Fibroblast of lung (primary cell): ENCODE measurements around the gene YBX1. TPM values are rescaled to one million over a fixed set of nuclear protein-coding genes. Genes with fewer than 3 reads are reported as not detected.
A peak's percentile ranks its signal among the peaks of the same experiment; 100 is the strongest.

ENCODE experiments used
- DNase-seq, 2 donors: peaks; one replicate each; pipeline versions ENCODE4 v3.0.0 to v3.0.0-alpha.2; 2010; ENCODE audit warnings: low read depth in 2 of 2
- H2AFZ ChIP-seq: 2 replicates; pipeline ENCODE4 v1.5.1; 2012; ENCODE audit warnings: low read length, control low read depth, inconsistent platforms
- H3K27ac ChIP-seq: 2 replicates; pipeline ENCODE4 v1.5.1; 2011; ENCODE audit warnings: low read length, control low read depth; ENCODE audit not compliant: insufficient read depth
- H3K27me3 ChIP-seq: 2 replicates; pipeline ENCODE4 v1.5.1; 2011; ENCODE audit warnings: mild to moderate bottlenecking, low read length; ENCODE audit not compliant: control insufficient read depth, insufficient read depth
- H3K36me3 ChIP-seq: 2 replicates; pipeline ENCODE4 v1.5.1; 2011; ENCODE audit warnings: low read length; ENCODE audit not compliant: control insufficient read depth, insufficient read depth
- H3K4me1 ChIP-seq: 2 replicates; pipeline ENCODE4 v1.5.1; 2011; ENCODE audit warnings: low read length; ENCODE audit not compliant: control insufficient read depth, insufficient read depth; ENCODE audit errors: extremely low read depth
- H3K4me2 ChIP-seq: 2 replicates; pipeline ENCODE4 v1.5.1; 2011; ENCODE audit warnings: low read length, control low read depth; ENCODE audit not compliant: insufficient read depth; ENCODE audit errors: extremely low read depth
- H3K4me3 ChIP-seq, 4 experiments: fragments of 200-600 bp in 1 of 4; sonication (generic) in 1 of 4; replicated peaks in 1 of 4; 2 replicates each; pipeline ENCODE4 v1.5.1; 2011 to 2016; ENCODE audit warnings: low read length in 4 of 4, low read depth in 3 of 4, mild to moderate bottlenecking in 3 of 4, control low read depth in 2 of 4, inconsistent platforms in 1 of 4, mixed read lengths in 1 of 4; ENCODE audit not compliant: insufficient read depth in 1 of 4; ENCODE audit errors: control extremely low read depth in 1 of 4
- H3K79me2 ChIP-seq: 2 replicates; pipeline ENCODE4 v1.5.1; 2012; ENCODE audit warnings: mild to moderate bottlenecking, low read length, inconsistent platforms; ENCODE audit not compliant: control insufficient read depth, insufficient read depth
- H3K9ac ChIP-seq: 2 replicates; pipeline ENCODE4 v1.5.1; 2011; ENCODE audit warnings: mild to moderate bottlenecking, low read length, control low read depth; ENCODE audit not compliant: insufficient read depth
- H3K9me3 ChIP-seq: 2 replicates; pipeline ENCODE4 v1.5.1; 2012; ENCODE audit warnings: low read depth, low read length; ENCODE audit not compliant: control insufficient read depth, insufficient read depth
- H4K20me1 ChIP-seq: 2 replicates; pipeline ENCODE4 v1.5.1; 2011; ENCODE audit warnings: low read length; ENCODE audit not compliant: control insufficient read depth, insufficient read depth; ENCODE audit errors: extremely low read depth
- EZH2 ChIP-seq: IDR thresholded peaks from 2 replicates; pipeline ENCODE4 v1.5.1; 2012; ENCODE audit warnings: low read length, control low read depth, mild to moderate bottlenecking; ENCODE audit errors: missing control alignments
- polyA plus RNA-seq, 2 donors: library from polyadenylated mRNA; depleted of rRNA in 1 of 2; stranded (reverse) in 1 of 2; unstranded in 1 of 2; fragments of >200 nt; gene quantifications; 2 replicates each; pipeline ENCODE4 v1.2.1, GENCODE V29; 2011 to 2012; ENCODE audit warnings: missing spikeins in 1 of 2
- total RNA-seq: library from RNA; depleted of rRNA; stranded (reverse); fragments of >200 nt; gene quantifications from 2 replicates; pipeline ENCODE4 v1.2.1, GENCODE V29; 2014
- TF ChIP-seq, protein P1 (sequence below), 2 donors: IDR thresholded peaks in 1 of 2; conservative IDR thresholded peaks in 1 of 2; 1 replicate in 1 of 2; 2 replicates in 1 of 2; pipeline ENCODE4 v1.5.1; 2011 to 2012; ENCODE audit warnings: low read length in 2 of 2, control low read depth in 1 of 2, inconsistent platforms in 1 of 2, low read depth in 1 of 2, mild to moderate bottlenecking in 1 of 2

The YBX1 gene
- total and polyA plus RNA-seq, 2 donors (not counting 1 experiment from before 2014, with no cell fraction given): 795 to 799 TPM

DNA sequence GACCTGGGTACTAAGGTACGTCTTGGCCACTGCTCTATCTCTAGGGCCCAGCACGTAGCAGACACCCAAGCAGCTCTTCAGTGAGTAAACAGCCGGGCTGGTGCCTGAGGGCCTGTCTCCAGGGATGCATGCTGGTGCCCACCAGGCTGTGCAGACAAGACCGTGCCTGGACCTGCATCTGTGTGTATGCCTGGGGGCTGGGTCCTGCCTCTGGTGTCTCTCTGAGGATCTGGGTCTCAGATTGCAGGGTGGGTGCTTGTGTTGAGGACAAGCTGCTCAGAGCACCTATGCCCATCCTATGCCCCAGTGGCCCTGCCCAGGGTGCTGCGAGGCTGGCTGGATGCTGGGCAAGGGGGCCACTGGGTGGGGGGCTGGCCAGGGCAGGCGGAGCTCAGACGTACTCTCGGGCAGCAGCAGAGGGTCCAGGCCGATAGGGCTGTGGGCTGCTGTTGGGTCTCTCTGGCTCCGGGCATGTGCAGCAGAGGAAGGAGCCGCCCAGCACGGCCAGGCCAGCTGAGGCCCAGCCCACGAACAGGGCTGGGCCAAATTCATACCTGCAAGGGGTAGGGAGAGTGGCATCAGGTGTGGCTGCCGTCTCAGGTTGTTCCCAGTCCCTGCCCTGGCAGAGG, 53.4 kb downstream of the YBX1 start:
- Histone ChIP-seq H3K9me3 (no peaks in the 10 kb centered on the region), H3K4me1 (no peaks in the 10 kb centered on the region), H3K4me3 (no peak overlapping the region), H3K9ac (no peak overlapping the region), H3K27me3 (no peaks in the 10 kb centered on the region), H3K79me2 (no peaks in the 10 kb centered on the region), H2AFZ (no peak overlapping the region), H3K27ac (no peak overlapping the region), H4K20me1 (no peaks in the 10 kb centered on the region), H3K36me3 (no peaks in the 10 kb centered on the region), H3K4me2 (no peak overlapping the region)
- TF ChIP-seq EZH2: no peak
- TF ChIP-seq, protein P1, sequence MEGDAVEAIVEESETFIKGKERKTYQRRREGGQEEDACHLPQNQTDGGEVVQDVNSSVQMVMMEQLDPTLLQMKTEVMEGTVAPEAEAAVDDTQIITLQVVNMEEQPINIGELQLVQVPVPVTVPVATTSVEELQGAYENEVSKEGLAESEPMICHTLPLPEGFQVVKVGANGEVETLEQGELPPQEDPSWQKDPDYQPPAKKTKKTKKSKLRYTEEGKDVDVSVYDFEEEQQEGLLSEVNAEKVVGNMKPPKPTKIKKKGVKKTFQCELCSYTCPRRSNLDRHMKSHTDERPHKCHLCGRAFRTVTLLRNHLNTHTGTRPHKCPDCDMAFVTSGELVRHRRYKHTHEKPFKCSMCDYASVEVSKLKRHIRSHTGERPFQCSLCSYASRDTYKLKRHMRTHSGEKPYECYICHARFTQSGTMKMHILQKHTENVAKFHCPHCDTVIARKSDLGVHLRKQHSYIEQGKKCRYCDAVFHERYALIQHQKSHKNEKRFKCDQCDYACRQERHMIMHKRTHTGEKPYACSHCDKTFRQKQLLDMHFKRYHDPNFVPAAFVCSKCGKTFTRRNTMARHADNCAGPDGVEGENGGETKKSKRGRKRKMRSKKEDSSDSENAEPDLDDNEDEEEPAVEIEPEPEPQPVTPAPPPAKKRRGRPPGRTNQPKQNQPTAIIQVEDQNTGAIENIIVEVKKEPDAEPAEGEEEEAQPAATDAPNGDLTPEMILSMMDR (conservative IDR thresholded peaks at IDR 0.05 in 1 of 2, IDR thresholded peaks at IDR 0.05 in 1 of 2; ENCODE audit: low read depth in 1 of 2, low read length in 2 of 2): no peak
- DNase-seq: no peak

DNA sequence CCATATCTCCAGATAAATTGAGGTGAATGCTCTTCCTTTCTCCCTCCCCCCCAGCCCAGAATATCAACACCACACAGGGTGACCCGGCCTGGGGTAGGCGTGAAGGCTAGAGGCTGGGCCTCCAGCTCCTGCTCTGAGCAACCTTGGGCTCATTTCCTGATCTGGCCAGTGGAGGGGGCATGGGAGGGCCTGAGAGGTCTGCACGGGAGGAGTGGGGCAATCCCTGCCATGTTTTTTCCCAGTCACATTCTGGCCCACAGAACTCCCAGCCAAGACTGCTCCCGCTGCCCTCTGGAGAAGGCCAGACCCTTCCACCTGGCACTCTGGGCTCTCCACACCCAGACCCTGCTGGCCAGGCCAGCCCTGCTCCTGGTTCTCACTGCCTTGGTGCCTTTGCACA, 53.9 kb downstream of the YBX1 start:
- no peaks in the 10 kb centered on the region for H3K4me1 ChIP-seq
- no peak overlapping the region for H3K9ac ChIP-seq
- peak in 1 of 2 donors; percentile 20 for DNase-seq

DNA sequence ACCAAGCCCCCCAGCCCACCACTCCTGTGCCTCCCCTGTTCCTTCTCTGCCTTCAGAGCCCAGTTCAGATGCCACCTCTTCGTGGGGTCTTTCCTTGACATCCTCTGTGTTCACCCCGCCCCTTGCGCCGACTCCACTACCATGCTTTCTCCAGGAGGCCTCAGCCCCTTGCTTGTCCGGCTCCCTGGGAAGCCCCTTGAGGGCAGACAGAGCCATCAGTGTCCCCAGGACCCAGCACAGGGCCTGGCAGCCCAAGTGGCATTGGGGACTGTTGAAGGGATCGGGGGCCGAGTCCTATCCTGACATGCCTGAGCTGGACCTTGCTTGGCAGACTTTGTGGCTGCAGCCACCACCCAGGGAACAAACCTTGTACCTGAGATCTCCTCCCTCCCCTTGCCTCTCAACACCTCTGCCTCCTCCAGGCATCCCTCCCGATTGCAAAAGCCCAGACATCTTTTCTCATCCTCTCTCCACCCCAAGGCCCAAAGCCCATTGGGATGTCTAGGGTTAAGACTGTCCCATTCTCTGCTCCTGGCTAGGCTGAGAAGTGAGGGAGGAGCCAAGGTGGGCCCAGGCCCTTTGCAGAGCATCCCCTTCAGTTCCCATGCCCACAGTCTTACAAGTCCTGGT, 54.5 kb downstream of the YBX1 start:
- no peaks in the 10 kb centered on the region for H3K4me1 ChIP-seq
- no peaks in the 10 kb centered on the region for H3K9me3 ChIP-seq
- H2AFZ ChIP-seq: peak overlapping the region; percentile 55
- H3K36me3 ChIP-seq: no peaks in the 10 kb centered on the region
- DNase-seq: no peak
- no peak overlapping the region for H3K4me2 ChIP-seq
- TF ChIP-seq, protein P1 (conservative IDR thresholded peaks at IDR 0.05 in 1 of 2, IDR thresholded peaks at IDR 0.05 in 1 of 2; ENCODE audit: low read depth in 1 of 2, low read length in 2 of 2): no peak
- no peak for TF ChIP-seq EZH2
- no peak overlapping the region for H3K4me3 ChIP-seq
- no peak overlapping the region for H3K27ac ChIP-seq
- no peaks in the 10 kb centered on the region for H3K27me3 ChIP-seq
- no peaks in the 10 kb centered on the region for H4K20me1 ChIP-seq
- H3K9ac ChIP-seq: no peak overlapping the region
- no peaks in the 10 kb centered on the region for H3K79me2 ChIP-seq

More for the DNA sequence above, 53.9 kb downstream of the YBX1 start:
- no peak overlapping the region for H3K4me3 ChIP-seq
- no peak overlapping the region for H3K4me2 ChIP-seq
- TF ChIP-seq, protein P1 (conservative IDR thresholded peaks at IDR 0.05 in 1 of 2, IDR thresholded peaks at IDR 0.05 in 1 of 2; ENCODE audit: low read depth in 1 of 2, low read length in 2 of 2): peak in 1 of 2 donors; percentile 52
- no peak for TF ChIP-seq EZH2
- H4K20me1 ChIP-seq: no peaks in the 10 kb centered on the region
- H2AFZ ChIP-seq: peak overlapping the region; percentile 55
- H3K27me3 ChIP-seq: no peaks in the 10 kb centered on the region
- H3K36me3 ChIP-seq: no peaks in the 10 kb centered on the region
- no peak overlapping the region for H3K27ac ChIP-seq
- no peaks in the 10 kb centered on the region for H3K79me2 ChIP-seq
- H3K9me3 ChIP-seq: no peaks in the 10 kb centered on the region
